ENCODE measurements around the gene CD8B.

CD8B gene

GRCh38 chr2:86806059-86806857 is 55.4 kb downstream of the CD8B start:
- no peak for DNase-seq (ENCODE audit: low read depth)

DNA sequence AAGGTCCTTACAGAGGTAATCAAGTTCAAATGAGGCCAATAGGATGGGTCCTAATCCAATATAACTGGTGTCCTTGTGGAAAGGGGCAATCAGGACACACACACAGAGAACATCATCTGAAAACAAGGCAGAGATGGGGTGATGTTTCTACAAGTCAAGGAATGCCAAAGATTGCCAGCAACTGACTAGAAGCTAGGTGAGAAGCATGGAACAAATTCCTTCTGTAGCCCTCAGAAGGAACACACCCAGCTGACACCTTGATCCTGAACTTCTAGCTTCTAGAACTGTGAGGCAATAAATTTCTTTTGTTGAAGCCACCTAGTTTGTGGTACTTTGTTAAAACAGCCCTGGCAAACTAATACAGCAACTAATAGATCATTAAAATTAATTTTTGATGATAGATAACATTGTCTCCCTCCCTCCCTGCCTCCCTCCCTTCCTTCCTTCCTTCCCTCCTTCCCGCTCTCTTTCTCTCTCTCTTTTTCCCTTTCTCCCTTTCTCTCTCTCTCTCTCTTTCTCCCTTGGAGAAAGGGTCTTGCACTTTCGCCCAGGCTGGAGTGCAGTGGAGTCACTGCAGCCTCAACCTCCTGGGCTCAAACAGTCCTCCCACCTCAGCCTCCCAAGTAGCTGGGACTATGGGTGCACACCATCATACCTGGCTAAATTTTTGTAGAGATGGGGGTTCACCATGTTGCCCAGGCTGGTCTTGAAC is 60.7 kb downstream of the CD8B start:
- no peak for DNase-seq (ENCODE audit: low read depth)

- no peak for DNase-seq (ENCODE audit: low read depth)
These were observed 66.8 kb downstream of the CD8B start for GRCh38 chr2:86794861-86795260.

- no peak for DNase-seq (ENCODE audit: low read depth)
These were observed 67.9 kb downstream of the CD8B start for GRCh38 chr2:86793752-86794151.

- no peak for DNase-seq (ENCODE audit: low read depth)
These were observed 70.1 kb downstream of the CD8B start for GRCh38 chr2:86791573-86791972.

DNA sequence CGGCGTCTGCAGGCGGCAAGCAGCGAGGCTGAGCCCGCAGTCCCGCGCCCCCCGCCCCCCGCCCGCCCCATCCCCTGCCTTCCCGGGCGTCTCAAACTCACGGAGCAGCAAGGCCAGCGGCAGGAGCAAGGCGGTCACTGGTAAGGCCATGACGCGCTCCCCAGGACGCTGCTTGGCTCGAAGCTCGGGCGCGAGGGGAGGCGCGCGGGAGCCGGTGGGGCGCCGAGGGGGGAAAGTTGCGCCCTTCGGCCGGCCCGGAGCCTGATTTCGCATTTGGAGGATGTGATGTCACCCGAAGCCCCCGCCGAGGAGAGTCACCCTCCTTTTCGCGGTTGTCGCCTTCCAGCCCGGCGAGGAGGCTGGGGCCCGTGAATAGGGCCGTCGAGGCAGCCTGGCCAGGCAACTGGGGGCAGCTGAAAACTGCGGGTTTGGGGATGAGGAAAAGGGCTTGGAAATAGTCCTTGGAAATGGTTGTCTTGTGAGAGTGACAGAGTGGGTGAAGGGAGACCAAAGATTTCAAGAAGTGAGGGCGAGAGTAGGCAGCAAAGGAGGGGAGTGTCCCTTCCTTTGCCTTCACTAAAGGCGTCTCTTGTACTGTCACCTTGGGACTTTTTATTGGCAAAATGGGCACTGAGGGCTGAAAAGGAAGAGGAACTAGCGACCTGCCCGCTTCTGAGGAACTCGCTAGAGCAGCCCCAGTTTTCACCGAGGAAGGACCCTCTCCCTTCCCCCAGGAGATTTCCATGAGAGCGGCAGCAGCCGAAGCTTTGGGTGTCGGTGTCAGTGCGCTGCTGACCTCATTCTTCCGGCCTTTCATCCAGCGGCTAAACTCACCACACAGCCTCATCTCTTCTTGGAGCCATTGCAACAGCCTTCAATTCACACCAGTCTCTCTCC is 70.8 kb downstream of the CD8B start, which contains the start of gene CD8A:
Gene CD8A, minus strand, starts transcription at position 238 of the 897 bp plus-strand sequence. Its CDS starts 88 bp downstream, at position 150.
- DNase-seq (ENCODE audit: low read depth): no peak

DNA sequence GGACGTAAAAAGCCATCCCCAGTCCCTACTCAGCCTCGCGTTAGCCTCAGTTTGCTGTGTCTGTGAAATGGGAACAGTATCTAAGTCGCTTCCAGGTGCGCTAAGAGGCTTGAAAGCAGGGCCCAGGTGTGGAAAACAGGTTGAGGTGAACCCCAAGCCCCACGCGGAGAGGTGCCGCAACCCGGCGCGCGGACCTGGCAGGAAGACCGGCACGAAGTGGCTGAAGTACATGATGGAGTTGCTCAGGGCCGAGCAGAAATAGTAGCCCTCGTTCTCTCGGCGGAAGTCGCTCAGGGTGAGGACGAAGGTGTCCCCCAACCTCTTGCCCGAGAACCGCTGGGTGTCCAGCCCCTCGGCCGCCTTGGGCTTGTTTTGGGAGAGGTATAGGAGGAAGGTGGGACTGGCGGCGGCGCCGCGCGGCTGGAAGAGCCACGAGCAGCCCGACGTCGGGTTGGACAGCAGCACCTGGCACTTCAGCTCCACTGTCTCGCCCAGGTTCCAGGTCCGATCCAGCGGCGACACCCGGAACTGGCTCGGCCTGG is 71.5 kb downstream of the CD8B start:
- no peak for DNase-seq (ENCODE audit: low read depth)

GRCh38 chr2:86789687-86790133 is 72.0 kb downstream of the CD8B start:
- no peak for DNase-seq (ENCODE audit: low read depth)

DNA sequence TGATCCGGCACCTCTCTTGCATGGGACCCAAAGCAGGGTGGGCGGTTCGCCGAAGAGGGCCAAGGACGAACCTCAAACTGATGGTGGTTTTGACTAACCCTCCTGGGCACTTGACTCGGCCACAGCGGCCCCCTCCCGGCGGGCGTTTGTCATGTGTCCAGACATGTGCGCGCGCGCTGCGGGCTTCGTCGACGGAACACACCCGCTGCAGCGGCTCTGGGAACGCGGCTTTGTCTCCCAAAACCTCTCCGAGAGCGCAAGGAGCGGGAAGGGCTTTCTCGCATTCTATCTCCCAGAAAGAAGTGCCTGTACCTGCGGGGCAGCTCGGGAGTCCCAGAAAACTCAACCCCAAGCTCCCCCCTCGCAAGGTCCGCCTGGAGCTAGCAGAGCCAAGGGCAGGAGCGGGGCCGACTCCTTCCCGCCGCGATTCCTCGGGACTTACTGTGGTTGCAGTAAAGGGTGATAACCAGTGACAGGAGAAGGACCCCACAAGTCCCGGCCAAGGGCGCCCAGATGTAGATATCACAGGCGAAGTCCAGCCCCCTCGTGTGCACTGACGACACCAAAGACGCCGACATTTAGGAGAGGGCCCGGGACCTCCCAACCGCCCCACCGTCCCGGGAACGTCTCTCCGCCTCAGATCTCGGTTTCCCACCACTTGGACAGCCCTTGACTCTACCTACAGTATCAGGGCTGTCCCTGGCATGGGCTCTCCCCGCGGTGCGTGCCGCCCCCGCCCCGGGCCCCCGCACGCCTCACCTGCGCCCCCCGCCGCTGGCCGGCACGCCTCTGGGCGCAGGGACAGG is 72.6 kb downstream of the CD8B start:
- DNase-seq (ENCODE audit: low read depth): no peak

- no peak for DNase-seq (ENCODE audit: low read depth)
These were observed 73.5 kb downstream of the CD8B start for GRCh38 chr2:86788165-86788564.

GRCh38 chr2:86787736-86788135 is 74.0 kb downstream of the CD8B start:
- DNase-seq (ENCODE audit: low read depth): no peak

DNA sequence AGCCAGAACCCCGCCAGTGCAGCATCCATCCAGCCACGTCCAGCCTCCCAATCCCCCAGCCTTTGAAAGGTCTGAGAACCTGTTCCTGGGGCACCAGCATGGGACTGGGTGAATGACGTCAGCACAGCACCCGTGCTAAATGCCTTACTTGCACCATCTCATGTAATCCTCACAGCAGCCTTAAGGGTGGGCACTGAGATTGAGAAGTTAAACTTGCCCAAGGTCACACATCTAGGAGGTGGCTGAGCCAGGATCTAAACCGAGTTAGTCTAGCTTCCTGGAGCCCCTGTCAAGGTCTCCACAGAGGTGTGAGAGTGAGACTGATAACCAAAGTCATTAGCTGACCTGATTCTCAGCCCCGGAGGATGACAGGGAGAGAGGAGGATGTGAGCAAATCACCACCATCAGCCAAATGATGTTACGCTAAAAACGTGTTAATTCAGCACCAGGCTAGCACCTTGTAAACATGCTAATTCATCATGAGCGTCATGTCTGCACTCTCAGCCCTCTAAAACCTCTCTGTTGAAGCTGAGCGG is 75.6 kb downstream of the CD8B start:
- DNase-seq (ENCODE audit: low read depth): no peak

- DNase-seq (ENCODE audit: low read depth): no peak
These were observed 76.2 kb downstream of the CD8B start for GRCh38 chr2:86785456-86785855.

- DNase-seq (ENCODE audit: low read depth): no peak
These were observed 77.9 kb downstream of the CD8B start for GRCh38 chr2:86783615-86784339.

DNA sequence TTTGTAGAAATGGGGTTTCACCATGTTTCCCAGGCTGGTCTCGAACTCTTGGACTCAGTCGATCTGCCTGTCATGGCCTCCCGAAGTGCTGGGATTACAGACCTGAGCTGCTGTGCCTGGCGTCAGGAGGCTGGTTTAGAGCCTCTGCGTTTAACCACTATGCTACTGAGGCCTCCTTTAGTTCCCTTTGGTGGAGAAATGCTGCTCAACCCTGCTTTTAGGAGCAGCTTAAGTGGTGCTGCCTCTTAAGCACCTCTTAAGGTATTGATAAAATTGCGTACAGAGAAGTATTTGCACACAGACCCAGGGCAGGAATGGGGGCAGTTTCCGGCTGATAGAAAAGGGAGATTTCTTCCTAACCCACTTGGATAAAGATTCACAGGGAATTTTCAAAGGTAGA is 78.9 kb downstream of the CD8B start:
- no peak for DNase-seq (ENCODE audit: low read depth)

GRCh38 chr2:86781363-86781762 is 80.3 kb downstream of the CD8B start:
- DNase-seq (ENCODE audit: low read depth): no peak

- DNase-seq (ENCODE audit: low read depth): no peak
These were observed 81.7 kb downstream of the CD8B start for GRCh38 chr2:86779971-86780370.

DNA sequence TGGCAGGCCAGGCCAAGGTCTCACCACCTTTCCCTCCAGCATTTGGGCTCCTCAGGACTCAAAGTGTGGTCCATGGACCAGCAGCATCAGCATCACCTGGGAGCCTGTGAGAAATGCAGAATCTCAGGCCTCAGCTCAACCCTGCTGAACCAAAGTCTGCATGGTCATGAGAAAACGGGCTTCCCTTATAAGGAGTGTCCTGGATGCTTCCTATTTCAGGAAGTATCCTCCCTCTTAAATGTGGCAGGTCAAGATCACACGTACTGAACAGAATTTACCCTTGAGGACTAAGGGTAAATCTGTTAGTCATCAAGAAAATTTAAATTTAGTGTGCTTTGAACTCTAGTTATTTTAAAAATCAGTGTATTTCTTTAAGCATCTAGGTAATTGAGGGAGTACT is 82.7 kb downstream of the CD8B start:
- no peak for DNase-seq (ENCODE audit: low read depth)

- DNase-seq (ENCODE audit: low read depth): no peak
These were observed 85.2 kb downstream of the CD8B start for GRCh38 chr2:86776532-86776931.

GRCh38 chr2:86775338-86775737 is 86.3 kb downstream of the CD8B start:
- DNase-seq (ENCODE audit: low read depth): no peak

All from fibroblast of gingiva (primary cell).